Mucosa of stomach (tissue), 1 donor: ENCODE data around the gene PLN.

Experiments
- H3K27me3 ChIP-seq: one replicate; pipeline ENCODE4 v1.7.0; 2013; ENCODE audit warnings: mild to moderate bottlenecking, low read length; ENCODE audit not compliant: control insufficient read depth, insufficient read depth
- H3K36me3 ChIP-seq: one replicate; pipeline ENCODE4 v1.7.0; 2013; ENCODE audit warnings: low read length; ENCODE audit not compliant: control insufficient read depth, insufficient read depth
- H3K4me1 ChIP-seq: one replicate; pipeline ENCODE4 v1.7.0; 2013; ENCODE audit warnings: mild to moderate bottlenecking, low read length; ENCODE audit not compliant: control insufficient read depth, insufficient read depth
- H3K4me3 ChIP-seq: one replicate; pipeline ENCODE4 v1.7.0; 2013; ENCODE audit warnings: low read length
- H3K9ac ChIP-seq: one replicate; pipeline ENCODE4 v1.7.0; 2013; ENCODE audit warnings: mild to moderate bottlenecking, low read length, moderate library complexity
- H3K9me3 ChIP-seq: one replicate; pipeline ENCODE4 v1.7.0; 2013; ENCODE audit warnings: mild to moderate bottlenecking, low read length, moderate library complexity; ENCODE audit not compliant: control insufficient read depth
- donor health status: Pancreatic carcinoma.

Gene PLN

DNA sequence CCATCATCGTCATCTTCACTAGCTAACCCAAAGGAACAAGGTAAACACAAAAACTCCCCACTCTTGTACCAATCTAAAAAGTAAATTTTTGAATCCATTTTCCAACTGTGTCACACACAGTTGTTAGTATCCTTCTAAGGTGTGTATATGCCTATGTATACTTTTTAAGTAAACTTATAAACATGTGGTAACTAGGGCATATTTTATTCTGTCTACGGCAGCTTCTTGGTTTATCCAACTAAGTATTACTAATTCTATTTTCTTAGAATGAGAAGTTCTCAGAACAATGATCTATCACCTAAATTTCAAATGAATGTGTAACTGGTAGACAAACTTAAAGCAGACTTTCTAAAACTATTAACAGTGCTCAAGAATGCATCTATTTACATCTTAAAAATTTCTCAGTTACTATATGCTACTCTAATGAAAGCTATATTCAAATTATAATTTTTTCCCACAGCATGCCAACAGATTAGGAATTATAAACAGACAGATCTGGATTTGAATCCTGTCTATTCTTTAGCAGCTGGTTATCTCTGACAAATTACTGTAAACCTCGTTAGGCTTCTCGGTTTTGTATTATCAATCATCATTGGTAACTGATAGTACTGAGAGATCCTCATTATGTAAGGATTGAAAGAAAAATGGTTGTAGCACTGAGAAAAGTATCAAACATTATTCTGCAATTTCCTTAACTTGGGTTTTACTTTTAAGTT is 1.8 kb upstream of the PLN start:
- Histone ChIP-seq H3K36me3 (no peaks in the 10 kb centered on the region), H3K4me3 (no peak overlapping the region), H3K9me3 (no peaks in the 10 kb centered on the region), H3K9ac (no peak overlapping the region), H3K4me1 (peaks cover 14% of the 10 kb centered on the region), H3K27me3 (no peaks in the 10 kb centered on the region)

DNA sequence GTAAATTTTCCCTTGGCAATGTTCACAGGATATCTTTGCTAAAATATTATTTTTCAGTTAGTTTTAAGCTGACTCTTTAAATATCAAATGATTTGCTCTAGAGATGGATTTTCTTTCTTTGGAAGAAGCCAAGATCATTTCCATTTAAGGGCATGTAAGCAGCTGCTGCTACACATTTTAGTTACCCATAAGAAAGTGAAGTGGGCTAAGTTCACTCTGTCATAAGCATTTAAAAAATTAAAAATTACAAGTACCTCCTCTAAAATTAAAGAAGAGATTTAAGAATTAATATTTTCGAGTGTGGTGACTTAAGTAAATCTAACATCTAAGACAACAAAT is 1.2 kb upstream of the PLN start:
- Histone ChIP-seq H3K9me3 (no peaks in the 10 kb centered on the region), H3K36me3 (no peaks in the 10 kb centered on the region), H3K9ac (no peak overlapping the region), H3K27me3 (no peaks in the 10 kb centered on the region), H3K4me3 (no peak overlapping the region), H3K4me1 (peaks cover 14% of the 10 kb centered on the region)

DNA sequence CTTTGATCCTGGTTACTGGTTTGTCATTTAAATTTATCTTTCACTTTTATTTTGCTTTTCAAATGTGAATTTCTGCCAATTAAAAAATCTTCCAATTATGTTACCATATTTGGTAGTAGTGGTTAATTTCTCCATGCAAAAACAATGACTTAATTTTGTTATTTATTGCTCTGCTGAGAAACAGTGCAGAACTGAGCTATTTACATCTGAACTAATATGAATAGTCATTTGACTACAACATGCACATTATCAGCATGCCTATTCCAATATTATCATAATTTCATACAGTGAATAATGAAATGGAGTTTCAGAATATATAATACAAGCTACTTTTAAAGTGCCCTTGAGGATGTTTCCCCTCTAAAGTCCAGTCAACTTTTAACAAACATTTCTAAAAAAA is 517 bp downstream of the PLN start:
- Histone ChIP-seq H3K9ac (no peak overlapping the region), H3K27me3 (no peaks in the 10 kb centered on the region), H3K4me1 (peaks cover 14% of the 10 kb centered on the region), H3K9me3 (no peaks in the 10 kb centered on the region), H3K4me3 (no peak overlapping the region), H3K36me3 (no peaks in the 10 kb centered on the region)

DNA sequence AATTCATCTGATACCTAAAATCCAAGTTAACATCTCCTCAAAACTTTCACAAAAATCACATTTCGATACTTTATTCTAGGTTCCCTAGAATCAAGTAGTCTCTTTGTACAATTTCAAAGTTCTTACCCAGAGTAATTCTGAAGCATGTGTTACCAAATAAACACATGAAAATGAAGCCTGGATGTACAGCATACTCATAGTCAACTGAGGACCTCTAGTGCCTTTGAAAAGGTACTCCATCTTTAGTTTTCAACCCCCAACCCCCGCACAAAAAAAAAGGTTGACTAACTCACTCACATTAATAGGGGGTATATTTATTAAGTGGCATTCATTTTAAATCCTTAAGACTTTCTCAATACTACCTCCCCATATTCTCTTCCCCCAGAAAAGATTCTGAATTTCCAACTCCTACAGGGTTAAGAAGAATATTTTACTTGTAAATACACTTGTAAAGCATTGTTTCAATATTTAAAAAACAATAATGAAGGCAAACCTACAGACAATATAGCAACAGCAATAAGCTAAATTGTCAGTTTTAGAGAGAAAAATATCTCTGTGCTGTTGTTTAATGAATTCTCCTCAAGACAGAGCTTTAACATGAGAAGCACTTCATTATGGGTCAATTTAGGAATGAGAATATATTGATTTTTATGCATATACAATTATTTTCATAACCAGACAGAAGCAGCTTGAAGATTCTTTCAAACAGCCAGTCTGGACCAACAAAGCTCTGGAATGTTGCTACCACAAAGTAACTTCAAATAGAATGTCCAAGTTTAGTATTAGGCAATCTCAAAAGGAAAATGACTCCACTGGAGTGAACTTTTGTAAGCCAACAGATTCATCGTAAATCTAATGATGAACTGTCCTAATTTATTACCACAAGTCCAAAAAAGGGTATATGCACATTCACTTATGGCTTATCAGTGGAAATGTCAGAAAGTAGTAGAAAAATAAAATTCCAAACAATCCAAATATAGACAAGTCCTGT is 3.3 kb downstream of the PLN start:
- no peak overlapping the region for H3K9ac ChIP-seq
- no peaks in the 10 kb centered on the region for H3K36me3 ChIP-seq
- H3K4me3 ChIP-seq: no peak overlapping the region
- no peaks in the 10 kb centered on the region for H3K27me3 ChIP-seq
- peaks cover 7% of the 10 kb centered on the region for H3K4me1 ChIP-seq
- no peaks in the 10 kb centered on the region for H3K9me3 ChIP-seq

DNA sequence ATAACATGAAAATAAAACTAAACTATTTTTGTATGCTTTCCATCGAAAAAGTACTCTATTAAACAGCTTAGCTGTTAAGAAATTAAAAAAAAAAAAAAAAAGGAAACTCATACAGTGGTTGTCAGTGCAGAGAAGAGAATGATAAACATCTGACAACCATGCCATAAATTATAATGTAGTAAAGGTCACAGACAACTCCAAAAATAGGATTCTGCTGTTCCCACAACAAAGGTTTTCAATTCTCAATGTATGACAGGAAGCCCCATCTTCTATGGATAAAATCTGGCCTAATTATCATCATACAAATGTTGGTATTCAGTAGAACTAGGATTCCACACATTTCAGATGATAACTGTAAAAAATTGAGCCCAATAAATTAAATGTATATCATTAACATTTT is 5.0 kb downstream of the PLN start:
- Histone ChIP-seq H3K27me3 (no peaks in the 10 kb centered on the region), H3K9ac (no peak overlapping the region), H3K9me3 (no peaks in the 10 kb centered on the region), H3K4me1 (no peaks in the 10 kb centered on the region), H3K4me3 (no peak overlapping the region), H3K36me3 (no peaks in the 10 kb centered on the region)

DNA sequence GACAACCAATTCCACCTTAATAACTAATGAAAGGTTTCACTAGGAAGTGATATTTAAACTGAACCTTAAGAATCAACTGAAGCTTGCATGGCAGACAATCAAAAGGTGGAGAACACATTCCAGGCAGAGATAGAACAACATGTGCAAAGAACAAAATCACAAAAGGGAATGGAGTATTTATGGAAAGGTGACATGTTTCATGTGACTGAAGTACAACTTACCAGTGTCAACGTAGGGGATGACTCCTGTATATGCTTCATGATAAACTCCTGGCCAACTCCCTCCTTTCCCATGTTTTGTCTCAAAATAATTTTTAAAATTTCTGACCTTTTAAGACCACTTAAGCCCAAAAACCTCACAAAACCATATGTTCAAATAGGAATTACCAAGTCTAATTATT is 6.6 kb downstream of the PLN start:
- Histone ChIP-seq H3K36me3 (no peaks in the 10 kb centered on the region), H3K27me3 (no peaks in the 10 kb centered on the region), H3K4me1 (no peaks in the 10 kb centered on the region), H3K9me3 (no peaks in the 10 kb centered on the region), H3K9ac (no peak overlapping the region), H3K4me3 (no peak overlapping the region)

DNA sequence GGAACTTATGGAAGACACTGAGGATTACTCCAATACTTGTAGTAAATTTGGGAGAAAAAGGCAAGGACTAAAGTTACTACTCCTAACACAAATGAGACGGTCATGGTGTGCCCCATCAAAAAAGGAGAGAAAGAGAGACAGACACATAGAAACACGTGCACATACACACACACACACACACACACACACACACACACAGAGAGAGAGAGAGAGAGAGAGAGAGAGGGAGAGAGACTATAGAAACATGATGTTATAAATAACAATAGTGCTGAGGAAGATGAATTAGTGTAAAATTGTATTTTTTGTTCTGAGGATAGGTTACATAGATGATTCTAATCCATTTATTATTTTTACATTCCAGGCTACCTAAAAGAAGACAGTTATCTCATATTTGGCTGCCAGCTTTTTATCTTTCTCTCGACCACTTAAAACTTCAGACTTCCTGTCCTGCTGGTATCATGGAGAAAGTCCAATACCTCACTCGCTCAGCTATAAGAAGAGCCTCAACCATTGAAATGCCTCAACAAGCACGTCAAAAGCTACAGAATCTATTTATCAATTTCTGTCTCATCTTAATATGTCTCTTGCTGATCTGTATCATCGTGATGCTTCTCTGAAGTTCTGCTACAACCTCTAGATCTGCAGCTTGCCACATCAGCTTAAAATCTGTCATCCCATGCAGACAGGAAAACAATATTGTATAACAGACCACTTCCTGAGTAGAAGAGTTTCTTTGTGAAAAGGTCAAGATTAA is 10.5 kb downstream of the PLN start:
- no peaks in the 10 kb centered on the region for H3K9me3 ChIP-seq
- no peaks in the 10 kb centered on the region for H3K36me3 ChIP-seq
- no peaks in the 10 kb centered on the region for H3K27me3 ChIP-seq
- H3K9ac ChIP-seq: no peak overlapping the region
- no peaks in the 10 kb centered on the region for H3K4me1 ChIP-seq
- no peak overlapping the region for H3K4me3 ChIP-seq

DNA sequence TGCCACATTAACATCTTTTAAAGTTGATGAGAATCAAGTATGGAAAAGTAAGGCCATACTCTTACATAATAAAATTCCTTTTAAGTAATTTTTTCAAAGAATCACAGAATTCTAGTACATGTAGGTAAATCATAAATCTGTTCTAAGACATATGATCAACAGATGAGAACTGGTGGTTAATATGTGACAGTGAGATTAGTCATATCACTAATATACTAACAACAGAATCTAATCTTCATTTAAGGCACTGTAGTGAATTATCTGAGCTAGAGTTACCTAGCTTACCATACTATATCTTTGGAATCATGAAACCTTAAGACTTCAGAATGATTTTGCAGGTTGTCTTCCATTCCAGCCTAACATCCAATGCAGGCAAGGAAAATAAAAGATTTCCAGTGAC is 11.6 kb downstream of the PLN start:
- Histone ChIP-seq H3K4me3 (no peak overlapping the region), H3K4me1 (no peaks in the 10 kb centered on the region), H3K9ac (no peak overlapping the region), H3K27me3 (no peaks in the 10 kb centered on the region), H3K36me3 (no peaks in the 10 kb centered on the region), H3K9me3 (no peaks in the 10 kb centered on the region)

DNA sequence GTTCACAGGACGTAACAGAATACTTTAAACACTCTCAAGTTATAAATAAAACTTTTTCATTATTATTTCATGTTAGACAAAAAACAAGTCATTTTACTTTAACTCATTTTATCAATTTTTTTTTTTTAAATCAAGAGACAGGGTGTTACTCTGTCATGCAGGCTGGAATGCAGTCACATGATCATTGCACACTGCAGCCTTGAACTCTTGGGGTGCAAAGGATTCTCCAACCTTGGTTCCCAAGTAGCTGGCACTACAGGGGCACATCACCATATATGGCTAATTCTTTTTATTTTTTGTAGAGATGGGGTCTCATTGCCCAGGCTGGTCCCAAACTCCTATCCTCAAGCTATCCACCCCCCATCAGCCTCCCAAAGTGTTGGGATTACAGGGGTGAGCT is 14.2 kb downstream of the PLN start:
- no peaks in the 10 kb centered on the region for H3K4me1 ChIP-seq
- no peaks in the 10 kb centered on the region for H3K27me3 ChIP-seq
- H3K9ac ChIP-seq: no peak overlapping the region
- no peaks in the 10 kb centered on the region for H3K36me3 ChIP-seq
- no peak overlapping the region for H3K4me3 ChIP-seq
- no peaks in the 10 kb centered on the region for H3K9me3 ChIP-seq

DNA sequence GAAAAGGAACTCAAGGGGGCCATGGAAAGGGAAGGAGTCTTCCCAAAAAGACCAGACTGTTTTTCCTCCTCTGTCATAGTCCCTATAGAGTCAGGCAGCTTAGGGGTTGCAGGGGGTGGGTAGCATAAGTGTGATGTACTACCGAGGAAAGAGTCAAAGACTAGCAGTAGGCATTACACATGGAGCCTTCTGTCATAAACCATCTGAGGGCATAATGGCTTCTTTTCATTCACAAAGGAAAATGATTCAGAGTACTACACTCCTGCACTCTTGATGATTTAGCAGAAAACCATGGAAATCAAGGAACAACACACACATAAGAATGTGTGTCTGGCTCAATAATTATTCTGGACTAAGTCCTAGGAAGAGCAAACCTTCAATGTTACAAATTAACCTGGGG is 14.9 kb downstream of the PLN start:
- Histone ChIP-seq H3K4me1 (no peaks in the 10 kb centered on the region), H3K9ac (no peak overlapping the region), H3K4me3 (no peak overlapping the region), H3K27me3 (no peaks in the 10 kb centered on the region), H3K9me3 (no peaks in the 10 kb centered on the region), H3K36me3 (no peaks in the 10 kb centered on the region)

DNA sequence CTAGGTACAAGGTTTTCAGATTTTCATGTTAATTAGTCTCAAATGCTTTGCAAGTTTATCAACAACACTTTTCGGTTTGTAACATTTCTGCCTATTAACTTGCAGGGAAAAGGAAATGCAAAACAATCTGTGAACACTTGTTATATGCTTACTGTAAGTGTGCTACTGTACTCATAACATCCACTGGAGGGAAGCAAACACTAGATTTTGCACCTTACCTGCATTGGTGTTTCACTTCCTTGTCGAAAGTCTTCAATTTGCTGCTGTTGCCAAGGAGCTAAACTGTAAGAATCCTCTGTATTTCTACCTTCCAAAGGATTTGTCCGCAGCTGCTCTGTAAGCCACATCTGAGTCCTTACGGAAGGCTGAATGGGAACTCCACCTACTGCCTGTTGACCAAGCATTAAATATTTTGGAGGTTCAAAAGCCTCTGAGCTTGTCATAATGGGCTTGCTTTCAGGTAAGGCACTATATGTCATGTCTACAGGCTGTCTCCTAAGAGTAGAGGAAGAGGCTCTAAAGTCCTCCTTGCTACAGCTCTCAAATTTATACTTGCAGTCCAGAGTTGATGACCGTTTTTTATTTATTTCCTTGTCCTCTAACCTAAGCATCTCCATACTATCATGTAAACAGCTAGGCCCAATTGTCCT is 17.3 kb downstream of the PLN start:
- Histone ChIP-seq H3K9ac (no peak overlapping the region), H3K4me1 (no peaks in the 10 kb centered on the region), H3K4me3 (no peak overlapping the region), H3K27me3 (no peaks in the 10 kb centered on the region), H3K36me3 (no peaks in the 10 kb centered on the region), H3K9me3 (no peaks in the 10 kb centered on the region)
